Jurkat, Clone E6-1 (cell line): ENCODE results near the gene SLITRK4.

Experiments
- DNase-seq: peaks from one replicate; pipeline ENCODE4 v3.0.0-alpha.2; 2011; ENCODE audit warnings: low read depth, low spot score
- H3K4me3 ChIP-seq: 2 replicates; pipeline ENCODE4 v1.5.1; 2011; ENCODE audit warnings: mild to moderate bottlenecking, low read length, control low read depth, moderate library complexity

Gene SLITRK4

GRCh38 chrX:143581240-143581639, 54.7 kb downstream of the SLITRK4 start:
- DNase-seq, result no peak
- no peak overlapping the region for H3K4me3 ChIP-seq

GRCh38 chrX:143580266-143580665, 55.6 kb downstream of the SLITRK4 start:
- no peak for DNase-seq
- no peak overlapping the region for H3K4me3 ChIP-seq
